GM10266 (cell line): ENCODE results near the gene FBXO42.

Source experiments
- DNase-seq: peaks from one replicate; pipeline ENCODE4 v3.0.0; 2012; ENCODE audit errors: extremely low spot score
- CTCF ChIP-seq: IDR thresholded peaks from 2 replicates; pipeline ENCODE4 v1.5.1; 2012; ENCODE audit warnings: mild to moderate bottlenecking, low read depth; ENCODE audit not compliant: control insufficient read depth, insufficient read depth; ENCODE audit errors: missing control alignments

The FBXO42 gene

GRCh38 chr1:16292739-16293138 is 59.5 kb downstream of the FBXO42 start:
- no peak for TF ChIP-seq CTCF
- no peak for DNase-seq

- no peak for TF ChIP-seq CTCF
- no peak for DNase-seq
Measured at GRCh38 chr1:16289959-16290358, 62.3 kb downstream of the FBXO42 start.

DNA sequence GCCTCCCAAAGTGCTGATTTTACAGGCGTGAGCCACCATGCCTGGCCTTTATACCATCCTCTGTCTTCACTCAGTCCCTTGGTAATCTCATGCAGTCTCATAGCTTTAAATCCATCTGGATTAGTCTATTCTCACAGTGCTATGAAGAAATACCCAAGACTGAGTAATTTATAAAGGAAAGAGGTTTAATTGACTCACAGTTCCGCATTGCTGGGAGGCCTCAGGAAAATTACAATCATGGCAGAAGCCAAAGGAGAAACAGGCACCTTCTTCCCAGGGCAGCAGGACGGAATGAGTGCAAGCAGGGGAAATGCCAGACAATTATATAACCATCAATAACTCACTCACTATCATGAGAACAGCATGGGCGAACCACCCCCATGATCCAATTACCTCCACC is 66.2 kb downstream of the FBXO42 start:
- no peak for DNase-seq
- TF ChIP-seq CTCF: no peak

DNA sequence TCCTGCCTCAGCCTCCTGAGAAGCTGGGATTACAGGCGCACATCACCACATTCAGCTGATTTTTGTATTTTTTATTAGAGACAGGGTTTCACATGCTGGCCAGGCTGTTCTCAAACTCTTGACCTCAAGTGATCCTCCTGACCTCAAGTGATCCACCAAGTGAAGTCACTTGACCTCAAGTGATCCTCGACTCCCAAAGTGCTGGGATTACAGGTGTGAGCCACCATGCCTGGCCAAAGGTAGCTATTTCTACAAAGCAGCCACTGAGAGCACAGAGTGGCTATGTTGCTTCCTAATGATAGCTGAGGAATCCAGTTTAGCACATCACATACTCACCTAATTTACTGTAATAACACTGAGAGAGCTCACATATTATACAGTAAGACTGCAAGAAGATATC is 70.5 kb downstream of the FBXO42 start:
- no peak for DNase-seq
- no peak for TF ChIP-seq CTCF

DNA sequence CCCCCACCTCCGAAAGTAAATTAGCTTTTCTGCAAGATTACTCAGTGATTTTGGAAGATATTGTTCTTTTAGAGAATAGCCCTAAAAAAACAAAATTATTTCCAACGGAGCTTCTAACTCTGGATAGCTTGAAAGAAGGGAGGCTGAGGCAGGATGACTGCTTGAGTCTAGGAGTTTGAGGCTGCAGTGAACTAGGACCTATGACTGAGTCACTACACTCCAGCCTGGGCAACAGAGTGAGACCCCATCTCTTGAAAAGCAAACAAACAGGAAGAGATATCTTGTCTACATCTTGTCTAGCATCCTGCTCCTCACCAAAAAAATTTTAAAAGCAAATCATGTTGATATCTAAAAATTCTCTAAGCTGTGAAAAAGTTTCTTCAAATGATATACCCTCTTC is 73.1 kb downstream of the FBXO42 start:
- no peak for DNase-seq
- no peak for TF ChIP-seq CTCF

DNA sequence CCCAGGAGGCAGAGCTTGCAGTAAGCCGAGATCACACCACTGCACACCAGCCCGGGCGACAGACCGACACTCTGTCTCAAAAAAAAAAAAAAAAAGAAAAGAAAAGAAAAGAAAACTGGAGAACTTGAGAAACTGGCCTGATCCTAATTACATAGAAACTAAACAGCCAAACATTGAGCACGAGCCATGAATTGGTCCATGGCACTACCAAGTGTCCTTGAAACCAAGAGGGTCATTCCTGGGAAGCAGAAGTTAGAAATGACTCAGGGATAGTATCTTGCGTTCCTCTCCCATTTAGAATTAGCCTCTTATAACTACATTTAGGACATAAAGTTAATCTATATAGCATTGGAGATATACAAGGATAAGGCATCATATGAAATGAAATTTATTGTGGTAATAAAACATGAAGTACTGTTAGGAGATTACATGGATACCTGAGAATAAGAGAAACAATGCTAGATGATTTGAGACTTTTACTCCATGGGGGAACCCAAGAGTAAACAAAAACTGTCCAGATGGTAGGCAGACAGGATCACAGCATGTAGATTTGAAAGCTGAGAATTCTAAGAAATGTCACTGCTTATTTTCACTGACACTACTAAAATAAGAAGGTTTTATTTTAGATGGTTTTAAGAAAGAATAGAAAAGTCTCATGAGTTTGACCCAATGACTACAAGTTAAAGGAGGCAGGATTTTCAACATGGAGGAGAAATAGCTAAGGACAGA is 75.8 kb downstream of the FBXO42 start:
- no peak for TF ChIP-seq CTCF
- DNase-seq: no peak

- no peak for DNase-seq
- no peak for TF ChIP-seq CTCF
Measured at GRCh38 chr1:16275591-16275990, 76.7 kb downstream of the FBXO42 start.
